GM21423 (cell line): Measurements from ENCODE around the gene NOS1AP.
"Not testable (repeated sequence)": the region's sequence is repeated elsewhere in the genome, so short reads cannot be mapped to it uniquely, and the experiment has no call there.

Experiments
- ATAC-seq: cut with Tn5 transposase; IDR thresholded peaks from one replicate; pipeline ENCODE4 v1.9.1; 2021; ENCODE audit warnings: mild to moderate bottlenecking, moderate library complexity; ENCODE audit not compliant: unreplicated experiment

Gene NOS1AP

DNA sequence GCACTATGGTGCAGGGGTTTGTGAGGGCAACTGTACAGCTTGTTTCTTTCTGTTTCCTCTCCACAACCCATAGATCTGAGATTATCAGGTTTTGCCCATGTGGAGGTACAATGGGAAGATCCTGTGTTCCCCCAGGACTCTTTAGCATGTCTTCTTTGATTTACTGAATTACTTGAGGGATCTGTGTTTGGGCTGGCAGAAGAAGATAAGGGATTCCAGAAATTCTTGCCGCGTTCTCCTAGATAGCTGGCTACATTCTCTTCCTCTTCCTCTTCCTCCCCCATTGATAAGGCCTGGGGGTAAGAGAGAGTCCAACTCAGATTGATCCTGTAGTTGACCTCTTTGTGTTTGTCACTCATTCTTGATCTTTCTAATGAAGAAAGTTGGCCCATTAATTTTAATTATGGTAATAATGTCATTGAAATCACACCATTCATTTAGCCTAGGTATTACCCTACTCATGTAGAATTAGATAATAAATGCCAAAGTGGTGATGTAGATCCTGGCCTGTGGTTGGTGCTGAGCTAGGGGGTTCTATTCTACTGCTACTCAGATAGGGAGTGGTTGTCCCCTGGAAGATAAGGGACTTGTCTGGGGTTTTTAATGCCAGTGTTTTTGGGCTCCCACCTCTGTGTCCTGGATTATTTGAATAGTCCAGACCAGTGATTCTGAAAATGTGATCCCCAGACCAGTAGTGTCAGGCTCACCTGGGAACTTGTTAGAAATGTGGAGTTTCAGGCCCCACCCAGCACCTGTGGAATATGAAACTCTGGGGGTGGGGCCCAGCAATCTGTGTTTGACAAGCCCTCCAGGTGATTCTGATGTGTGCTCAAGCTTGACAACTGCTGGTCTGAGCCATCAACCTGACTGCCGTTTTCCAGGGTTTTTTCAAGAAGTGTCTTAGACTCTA is 122.2 kb downstream of the NOS1AP start:
- no peak for ATAC-seq

DNA sequence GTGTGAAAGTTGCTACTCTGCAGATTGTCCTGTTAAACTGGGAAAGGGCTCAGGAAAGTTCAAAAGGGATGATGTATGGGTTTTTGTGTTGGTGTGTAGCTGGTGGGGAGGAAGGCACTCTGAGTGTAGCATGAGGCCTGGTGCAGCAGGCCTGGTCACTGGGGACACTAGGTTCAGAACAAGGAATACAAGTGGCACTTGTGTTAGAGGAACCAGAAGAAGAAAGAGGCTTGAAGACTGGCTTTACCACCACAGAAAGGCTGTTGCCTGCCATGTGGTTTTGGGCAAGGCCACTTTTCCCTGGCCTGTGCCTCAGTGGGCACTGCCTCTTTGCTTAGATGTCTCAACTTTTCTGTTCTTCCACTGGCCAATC is 122.8 kb downstream of the NOS1AP start:
- ATAC-seq = no peak

DNA sequence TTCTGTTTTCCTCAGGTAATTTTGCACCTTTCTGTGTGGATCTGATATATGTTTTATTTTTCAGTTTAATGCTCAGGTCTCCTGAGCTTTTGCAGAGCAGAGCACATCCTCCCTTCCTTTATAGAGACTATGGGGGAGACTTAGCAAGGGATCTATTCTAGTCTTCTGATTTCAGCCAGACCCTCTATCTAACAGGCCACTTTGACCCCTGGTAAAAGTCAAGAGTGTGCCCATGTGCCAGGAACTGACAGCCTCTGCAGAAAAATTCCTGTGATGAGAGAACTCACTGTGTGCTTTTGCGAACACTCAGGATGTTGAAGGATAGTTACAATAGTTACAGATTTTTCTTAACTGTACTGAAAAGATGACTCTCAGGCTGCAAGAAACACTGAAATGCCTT is 123.3 kb downstream of the NOS1AP start:
- no peak for ATAC-seq

DNA sequence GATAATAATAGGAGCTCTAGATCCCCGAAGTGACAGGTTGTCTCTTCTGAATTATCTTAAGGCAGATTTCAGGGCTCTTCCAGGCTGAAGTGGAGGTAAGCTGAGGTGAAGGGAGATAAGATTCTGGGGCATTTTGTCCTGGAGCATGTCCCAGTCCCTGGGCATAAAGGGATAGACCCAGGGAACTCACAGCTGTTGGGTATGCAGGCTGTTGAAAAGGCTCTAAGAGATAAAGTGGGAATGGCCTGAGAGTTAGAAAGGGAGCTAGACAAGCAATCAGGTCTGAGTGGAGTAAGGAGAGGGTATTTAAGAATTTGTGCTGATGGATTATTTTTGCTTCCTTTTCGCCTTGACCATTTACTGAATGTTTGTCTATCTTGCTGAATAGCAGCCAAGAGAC is 123.7 kb downstream of the NOS1AP start:
- no peak for ATAC-seq

DNA sequence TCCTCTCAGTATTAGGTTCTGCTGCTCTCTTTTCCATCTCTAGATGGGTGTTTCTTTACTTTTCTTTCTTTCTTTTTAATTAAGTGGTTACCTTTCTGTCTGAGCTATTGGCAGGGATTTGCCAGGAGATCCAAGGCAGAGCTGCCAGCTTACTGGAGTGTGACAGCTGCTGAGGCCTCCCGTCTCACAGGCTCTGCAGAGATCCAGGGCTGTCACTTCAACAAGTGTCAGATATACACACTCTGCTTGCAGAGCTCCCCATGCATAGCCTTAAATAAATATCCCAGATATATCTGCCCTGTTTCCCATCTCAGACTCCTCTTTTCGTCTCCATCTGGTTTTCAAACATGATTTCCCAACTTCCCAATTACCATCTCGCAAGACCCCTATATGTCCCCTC is 124.3 kb downstream of the NOS1AP start:
- no peak for ATAC-seq

DNA sequence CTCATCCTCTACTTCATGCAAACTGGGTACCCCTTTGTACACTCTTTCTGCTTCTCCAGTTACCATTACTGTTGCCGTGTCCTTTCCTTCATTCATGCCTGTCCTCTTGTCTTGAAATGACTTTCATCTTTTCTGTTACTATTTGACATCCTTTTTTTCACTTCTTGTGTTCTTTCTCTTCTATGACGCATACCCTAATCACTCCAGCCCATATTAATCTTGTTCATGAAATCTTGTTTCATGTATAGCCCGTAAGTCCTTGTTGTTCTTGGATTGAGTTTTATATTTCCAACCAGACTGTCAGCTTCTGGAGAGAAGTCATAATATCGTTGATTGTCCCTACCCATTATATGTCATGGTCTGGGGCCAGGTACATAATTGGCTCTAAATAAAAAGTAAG is 126.1 kb downstream of the NOS1AP start:
- no peak for ATAC-seq

DNA sequence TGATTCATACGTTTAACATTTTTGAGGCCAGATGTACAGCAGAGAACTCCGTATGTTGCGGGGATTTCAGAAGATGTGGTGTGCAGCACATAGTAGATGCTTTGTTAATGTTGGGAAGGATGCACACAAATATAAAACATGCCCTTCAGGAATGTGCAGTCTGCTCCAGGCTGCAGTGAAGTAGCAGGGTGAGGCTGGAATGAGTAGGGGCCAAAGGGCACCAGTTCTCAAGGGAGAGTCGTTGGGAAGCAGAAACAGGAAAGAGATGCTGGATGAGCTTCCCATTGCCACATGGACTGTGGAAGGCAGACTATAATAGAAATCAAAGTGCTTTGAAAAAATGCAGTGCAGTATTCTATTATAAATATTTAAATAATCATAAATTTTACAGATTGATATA is 126.9 kb downstream of the NOS1AP start:
- ATAC-seq = no peak

DNA sequence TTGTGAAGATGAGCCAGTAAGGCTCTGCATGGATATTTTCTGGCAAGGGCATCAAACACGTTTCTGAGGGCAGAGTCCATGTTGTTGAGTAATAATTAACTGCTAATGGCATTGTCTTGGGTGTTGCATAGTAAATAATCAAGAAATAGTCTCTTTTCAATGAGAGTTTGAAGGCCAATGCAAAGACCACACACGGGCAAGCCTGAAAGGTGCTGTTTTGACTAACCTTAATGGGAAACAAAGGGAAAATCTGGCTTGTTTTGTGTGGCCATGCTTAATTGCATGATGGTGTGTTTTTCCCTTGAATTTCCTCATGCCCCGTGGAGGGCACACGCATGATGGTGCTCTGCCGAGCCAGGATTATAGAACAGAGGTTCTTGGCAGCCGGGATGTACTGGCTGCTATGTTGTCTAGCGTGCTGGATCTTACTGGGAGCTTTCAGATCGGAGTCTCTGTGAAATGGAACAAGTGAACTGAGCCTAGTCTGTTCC is 127.6 kb downstream of the NOS1AP start:
- no peak for ATAC-seq

DNA sequence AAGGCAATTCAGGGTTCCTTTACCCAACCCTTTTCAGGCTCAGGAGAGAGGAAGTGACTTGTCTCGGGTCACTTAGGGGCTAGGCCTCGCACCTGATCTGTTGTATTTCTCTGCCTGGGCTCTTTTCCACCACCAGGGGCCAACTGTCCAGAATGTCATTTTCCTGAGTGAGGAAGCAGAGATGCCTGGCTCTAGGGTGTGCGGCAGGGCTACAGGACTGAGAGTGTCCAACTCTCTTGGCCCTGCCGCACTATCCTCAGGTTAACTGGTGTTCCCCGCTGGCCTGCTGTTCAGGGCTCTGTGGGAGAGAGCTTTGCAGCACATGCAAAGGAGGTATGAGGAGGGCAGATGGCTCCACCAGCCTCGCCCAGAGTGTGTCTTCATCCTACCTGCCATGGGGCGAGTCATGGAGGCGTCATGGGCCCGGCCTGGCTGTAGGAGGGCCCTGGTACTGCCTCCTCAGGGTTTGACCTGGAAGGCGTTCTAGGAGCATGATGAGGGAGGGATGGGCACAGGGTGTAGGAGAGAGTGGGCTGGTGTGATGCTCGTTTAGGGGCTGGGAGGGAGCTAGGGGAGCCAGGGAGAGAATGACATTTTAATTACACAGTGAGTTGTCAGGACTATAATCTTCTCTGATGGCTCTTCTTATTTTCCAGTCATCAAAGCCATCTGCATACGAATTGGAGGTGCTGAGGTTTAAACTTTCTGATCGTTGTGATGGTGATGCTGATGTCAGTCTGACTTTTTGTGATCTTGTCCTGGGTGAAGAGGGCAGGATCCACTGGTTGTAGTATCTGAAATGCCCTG is 128.3 kb downstream of the NOS1AP start:
- ATAC-seq = no peak

DNA sequence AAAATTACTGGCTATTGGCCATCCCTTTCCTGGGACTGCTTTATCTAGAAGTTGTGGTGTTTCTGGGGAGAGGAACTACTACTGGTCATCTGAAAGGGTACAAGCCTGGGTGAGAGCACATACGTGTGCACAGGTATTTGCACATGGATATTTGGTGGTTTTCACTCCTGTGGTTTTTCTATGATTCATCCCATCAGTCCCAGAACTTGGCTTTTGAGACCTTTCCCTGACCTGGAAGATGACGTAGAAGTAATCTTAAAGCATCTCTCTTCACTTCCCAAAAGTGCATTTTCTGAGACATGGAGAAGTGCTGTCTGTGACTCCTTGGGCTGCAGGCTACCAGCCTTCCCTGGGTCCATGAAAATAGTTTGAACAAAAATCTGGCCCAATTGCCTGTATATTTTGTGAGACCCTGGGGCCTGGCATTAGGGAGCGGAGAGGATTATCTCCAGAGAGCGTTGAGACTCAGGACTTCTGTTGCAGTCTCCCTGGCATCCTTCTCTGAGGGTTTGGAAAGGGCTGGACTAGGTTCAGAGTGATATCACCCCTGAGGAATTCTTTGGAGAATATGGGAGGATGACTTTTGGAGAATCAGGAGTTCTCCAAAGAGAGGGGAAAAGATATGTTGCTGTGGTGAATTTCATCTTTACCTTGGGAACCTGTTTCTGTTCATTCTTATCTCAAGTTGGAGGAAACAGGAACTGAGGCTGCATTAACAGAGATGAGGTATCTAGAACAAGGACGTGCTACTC is 130.8 kb downstream of the NOS1AP start:
- no peak for ATAC-seq

DNA sequence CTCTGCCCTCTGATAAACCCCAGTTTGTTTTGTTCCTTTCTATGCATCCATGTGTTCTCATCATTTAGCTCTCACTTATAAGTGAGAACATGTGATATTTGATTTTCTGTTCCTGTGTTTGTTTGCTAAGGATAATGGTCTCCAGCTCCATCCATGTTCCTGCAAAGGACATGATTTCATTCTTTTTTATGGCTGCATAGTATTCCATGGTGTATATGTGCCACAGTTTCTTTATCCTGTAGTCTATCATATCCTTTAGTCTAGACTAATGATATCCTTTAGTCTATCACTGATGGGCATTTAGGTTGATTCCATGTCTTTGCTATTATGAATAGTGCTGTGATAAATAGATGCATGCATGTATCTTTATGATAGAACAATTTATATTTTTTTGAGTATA is 131.6 kb downstream of the NOS1AP start:
- not testable (repeated sequence) for ATAC-seq

DNA sequence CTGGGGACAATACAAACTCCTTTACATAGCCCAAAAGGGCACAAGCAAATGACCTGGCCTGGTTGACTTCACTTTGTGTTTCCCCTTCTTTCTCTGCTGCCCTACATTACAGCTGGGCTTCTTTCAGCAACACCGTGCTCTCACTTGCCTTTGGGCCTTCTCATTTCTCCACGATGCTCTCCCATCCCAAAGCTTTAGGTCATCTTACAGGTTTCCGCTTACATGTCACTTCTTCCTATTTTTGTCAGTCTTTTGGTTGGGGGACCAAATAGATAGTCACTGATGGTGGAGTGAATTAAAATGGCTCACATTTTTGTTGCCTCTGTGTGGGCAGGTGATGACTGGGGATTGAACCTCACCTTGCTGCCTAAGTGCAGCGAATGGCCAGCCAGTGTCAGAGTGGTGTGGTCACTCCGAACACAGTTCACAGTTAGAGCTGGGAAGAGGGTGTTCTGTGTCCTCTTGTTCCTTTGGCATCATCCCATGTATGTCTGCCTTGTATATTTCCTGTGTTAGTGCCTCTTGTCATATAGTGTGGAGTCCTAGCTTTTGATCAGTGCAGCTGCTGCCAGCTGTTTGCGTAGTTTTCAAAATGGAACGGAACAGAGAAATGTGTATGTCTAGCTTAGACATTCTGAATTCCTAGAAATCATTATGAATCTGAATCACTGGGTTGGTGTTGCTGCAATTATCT is 134.8 kb downstream of the NOS1AP start:
- no peak for ATAC-seq

DNA sequence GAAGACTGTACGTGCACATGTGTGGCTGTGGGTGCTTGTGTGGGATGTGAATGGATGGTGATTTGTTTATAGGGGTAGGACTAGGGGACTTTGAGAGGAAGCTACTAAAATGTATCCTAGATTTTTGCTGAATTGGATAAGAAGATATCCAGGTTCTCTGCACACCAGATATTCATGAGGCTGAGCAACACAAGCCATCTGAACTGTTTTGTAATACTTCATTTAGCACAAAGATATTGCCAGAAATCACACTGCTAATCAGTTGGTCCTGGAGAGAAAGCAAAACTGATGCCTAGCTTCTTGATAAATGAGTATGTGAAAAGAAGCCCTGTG is 135.3 kb downstream of the NOS1AP start:
- no peak for ATAC-seq

DNA sequence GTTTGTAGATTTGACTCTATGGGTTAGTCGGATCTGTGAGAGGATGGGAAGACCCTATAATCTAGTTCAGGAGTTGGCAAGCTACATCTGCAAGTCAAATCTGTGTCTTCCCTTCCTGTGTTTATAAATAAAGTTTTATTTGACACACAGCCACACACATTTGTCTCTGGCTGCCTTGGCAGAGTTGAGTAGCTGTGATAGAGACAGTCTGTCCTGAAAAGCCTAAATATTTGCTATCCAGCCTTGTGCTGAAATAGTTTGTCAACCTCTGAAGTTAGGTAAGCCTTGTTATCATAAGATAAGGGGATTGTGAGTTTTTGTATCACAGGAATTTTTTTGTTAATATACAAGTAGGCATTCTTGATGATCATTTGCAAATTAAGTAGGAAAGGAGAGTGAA is 136.8 kb downstream of the NOS1AP start:
- no peak for ATAC-seq

DNA sequence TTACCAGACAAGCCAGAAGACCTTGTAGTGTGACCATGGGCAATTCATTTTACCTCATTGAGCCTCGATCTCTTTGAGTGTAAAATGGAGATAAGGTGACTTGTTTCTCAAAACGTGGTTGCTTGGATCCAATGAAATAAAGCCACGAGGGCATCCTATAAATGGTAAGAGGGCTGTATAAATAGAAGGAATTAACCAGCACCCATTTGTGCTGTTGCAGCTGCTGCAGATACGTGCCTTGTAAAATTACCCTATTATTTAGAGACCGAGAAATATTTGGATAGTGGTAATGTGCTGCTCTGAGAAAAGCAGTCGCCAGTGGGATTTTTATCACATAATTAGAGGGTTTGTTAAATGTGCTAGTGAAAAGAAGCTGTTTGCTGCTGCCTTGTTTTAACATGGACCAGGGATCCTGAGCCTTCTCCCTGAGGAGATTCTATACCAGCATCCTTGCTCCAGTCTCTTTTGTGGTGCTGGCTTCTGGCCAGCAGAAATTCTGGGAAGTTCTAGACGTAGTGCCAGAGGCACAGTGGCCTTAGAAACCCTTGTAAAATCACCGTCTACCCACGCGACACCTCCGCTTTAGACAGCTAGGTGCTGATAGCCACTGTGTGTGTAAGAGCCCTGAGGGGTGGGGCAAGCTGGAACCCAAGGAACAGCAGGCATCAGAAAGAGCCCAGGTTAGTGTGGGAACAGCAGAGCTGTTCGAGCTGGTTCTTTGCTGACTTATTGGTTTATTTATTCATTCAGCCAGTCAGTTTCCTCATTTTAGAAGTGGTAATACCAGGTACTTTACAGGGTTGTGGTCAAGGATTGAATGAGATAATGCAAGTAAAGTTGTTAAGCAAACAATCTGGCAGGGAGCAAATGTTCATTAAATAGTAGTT is 137.5 kb downstream of the NOS1AP start:
- no peak for ATAC-seq

DNA sequence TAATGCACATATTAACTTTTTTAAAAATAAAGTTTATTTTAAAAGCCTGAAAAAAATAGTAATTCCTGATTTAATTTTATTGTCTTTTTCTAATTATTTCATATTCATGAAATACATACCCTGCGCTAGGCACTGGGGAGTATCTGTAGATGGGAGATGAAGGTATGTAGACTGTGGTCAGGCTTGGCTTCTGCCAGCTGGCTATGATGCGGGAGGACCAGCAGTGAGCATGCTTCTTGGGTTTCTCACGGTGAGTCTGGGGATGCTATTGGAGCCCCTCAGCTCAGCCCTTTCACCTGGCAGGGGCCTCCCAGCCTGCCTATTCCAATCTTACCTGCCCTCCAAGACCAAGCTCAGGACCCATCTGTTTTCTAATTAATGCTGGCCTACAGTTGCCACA is 138.4 kb downstream of the NOS1AP start:
- ATAC-seq = no peak

DNA sequence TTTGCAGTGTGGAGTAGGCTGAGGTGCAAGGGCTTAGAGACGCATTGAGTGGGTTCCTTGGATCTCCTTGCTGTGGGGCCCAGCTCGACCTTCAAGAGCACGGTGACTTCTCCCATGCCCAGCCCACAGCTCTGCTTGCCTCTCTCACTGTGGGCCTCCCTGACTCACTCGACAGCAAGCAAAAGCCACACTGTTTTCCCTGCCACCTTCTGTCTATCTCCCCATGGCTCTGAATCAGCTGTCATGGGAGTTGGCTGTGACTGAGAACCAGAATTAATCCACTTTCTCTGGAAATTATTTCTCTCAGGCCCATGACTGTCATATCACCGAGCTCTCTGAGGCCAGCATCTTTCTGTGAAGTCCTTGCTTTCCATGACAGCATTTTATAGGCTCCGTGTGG is 140.7 kb downstream of the NOS1AP start:
- ATAC-seq = no peak

DNA sequence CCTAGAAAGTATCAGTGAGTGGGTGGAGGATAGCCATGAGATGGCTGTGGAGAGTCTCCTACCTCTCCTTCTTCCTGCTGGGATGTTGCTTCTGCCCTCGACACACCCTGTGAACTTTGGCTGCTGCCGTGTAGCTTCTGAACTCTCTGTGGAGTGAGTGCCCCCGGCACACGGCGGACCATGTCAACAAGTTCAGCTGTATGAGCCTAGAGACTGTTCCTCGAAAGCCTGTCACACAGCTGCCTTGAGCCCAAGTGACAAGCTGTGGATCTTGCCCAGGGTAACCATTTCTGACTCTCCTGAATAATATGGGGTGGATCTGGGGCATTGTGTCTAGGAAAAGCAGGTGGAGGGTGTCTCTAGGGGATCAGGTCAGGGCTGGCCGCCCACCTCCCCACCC is 143.2 kb downstream of the NOS1AP start:
- no peak for ATAC-seq

DNA sequence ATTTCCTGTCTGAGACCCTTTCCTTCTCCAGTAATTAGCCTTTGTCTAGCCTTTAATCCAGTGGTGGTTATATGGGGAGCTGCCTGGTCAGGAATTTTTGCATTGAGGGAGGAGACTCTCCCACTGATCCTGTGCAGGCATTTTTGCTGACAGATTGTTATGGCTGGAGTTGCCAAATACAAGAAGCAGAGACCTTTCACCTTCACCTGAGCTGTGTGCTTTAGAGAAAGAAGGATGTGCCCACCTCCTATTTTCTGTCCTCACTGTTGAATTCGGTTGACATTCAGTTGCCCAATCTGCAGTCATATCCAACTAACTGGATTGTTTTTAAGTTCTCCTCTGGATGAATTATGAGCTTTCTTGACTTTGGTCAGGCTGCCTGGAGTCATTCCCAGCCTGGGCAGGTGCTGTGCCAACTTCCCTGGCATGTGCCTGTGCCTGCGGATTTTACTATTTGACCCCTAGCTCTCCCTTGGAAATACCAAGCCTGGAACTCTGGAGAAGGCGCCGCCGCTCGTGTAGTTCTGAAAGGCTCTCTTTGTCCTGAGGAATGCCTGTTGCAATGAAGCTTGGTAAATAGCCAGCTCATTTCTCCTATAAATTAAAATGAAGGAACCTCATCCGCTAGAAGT is 143.9 kb downstream of the NOS1AP start:
- ATAC-seq = no peak
